AG09319 (cell line): Measurements from ENCODE around the gene CNR1.

Experiments used
- DNase-seq: peaks from one replicate; pipeline ENCODE4 v3.0.0-alpha.2; 2010; ENCODE audit warnings: low read depth; ENCODE audit errors: extremely low read depth
- TF ChIP-seq, protein P1 (sequence below): IDR thresholded peaks from 2 replicates; pipeline ENCODE4 v1.5.1; 2011; ENCODE audit warnings: low read depth, mild to moderate bottlenecking, inconsistent platforms, low read length, moderate library complexity

CNR1 gene

DNA sequence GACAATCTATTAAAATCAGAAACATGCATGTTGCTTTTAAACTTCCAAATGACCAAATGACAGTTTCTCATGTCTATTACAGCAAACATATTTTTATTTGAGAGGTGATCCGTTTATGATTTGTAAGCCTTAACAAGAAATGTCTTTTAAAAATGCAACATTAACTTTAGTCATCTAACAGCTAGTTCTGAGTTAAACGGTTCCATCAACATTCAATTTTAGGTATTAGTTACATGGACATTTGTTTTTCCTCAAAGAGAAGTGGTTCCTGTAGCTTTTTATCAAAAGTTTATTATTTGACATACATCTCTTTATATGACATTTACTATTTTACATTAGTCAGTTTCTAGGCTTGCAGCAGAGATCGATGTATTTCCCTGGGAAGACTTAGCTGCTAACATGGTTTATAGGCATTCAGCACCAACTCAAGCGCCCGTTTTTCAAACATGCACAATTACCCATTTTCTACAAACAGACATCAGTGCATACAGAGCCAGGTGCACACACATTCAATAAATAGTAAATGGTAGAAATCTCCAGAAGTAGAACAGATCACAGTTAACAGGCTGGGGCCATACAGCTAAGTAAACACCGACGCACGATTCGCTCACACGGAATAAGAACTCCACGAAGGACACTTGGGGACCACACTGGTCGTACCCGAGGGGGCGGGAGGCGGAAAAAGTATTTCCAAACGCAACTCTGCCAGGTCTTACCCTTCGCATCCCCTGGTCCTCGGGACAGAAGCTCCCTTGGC is 882 bp downstream of the CNR1 start:
- TF ChIP-seq, protein P1, sequence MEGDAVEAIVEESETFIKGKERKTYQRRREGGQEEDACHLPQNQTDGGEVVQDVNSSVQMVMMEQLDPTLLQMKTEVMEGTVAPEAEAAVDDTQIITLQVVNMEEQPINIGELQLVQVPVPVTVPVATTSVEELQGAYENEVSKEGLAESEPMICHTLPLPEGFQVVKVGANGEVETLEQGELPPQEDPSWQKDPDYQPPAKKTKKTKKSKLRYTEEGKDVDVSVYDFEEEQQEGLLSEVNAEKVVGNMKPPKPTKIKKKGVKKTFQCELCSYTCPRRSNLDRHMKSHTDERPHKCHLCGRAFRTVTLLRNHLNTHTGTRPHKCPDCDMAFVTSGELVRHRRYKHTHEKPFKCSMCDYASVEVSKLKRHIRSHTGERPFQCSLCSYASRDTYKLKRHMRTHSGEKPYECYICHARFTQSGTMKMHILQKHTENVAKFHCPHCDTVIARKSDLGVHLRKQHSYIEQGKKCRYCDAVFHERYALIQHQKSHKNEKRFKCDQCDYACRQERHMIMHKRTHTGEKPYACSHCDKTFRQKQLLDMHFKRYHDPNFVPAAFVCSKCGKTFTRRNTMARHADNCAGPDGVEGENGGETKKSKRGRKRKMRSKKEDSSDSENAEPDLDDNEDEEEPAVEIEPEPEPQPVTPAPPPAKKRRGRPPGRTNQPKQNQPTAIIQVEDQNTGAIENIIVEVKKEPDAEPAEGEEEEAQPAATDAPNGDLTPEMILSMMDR: no peak
- no peak for DNase-seq

DNA sequence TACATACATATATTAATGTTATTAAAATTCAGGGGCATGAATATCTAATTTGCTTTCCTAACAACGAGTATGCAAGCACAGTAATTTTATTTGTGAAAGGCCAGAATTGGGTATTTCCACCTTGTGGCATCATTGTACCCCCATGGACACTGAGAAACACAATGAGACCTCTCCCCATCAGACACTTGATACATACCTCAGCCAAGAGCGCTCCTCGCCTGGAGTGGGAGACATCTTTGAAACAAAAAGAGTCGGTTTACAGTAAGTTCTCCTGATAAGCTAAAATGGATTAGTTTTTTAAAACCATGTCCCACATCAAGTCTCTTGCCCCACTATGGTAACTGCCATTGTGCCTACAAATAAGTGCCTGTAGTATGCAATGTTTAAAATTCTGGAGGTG is 2.1 kb downstream of the CNR1 start:
- TF ChIP-seq, protein P1: no peak
- no peak for DNase-seq

DNA sequence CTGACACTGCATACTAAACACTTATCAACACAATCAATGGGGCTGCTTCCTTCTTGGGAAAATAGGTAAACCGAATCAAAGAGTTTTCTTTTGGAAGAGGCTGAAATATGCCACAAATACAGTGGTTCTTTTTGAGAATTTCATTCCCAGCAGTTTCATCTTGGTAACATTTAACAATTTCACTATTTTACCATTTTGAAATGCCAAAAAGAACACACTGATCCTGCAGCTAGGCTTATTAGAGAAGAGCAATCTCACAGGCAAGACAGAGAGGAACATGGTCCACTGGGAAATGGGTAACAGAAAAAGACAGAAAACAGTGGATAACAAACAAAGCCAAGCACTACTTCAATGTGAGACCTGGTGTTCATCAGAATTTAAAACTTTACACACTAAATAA is 2.5 kb downstream of the CNR1 start:
- no peak for DNase-seq
- TF ChIP-seq, protein P1: no peak

DNA sequence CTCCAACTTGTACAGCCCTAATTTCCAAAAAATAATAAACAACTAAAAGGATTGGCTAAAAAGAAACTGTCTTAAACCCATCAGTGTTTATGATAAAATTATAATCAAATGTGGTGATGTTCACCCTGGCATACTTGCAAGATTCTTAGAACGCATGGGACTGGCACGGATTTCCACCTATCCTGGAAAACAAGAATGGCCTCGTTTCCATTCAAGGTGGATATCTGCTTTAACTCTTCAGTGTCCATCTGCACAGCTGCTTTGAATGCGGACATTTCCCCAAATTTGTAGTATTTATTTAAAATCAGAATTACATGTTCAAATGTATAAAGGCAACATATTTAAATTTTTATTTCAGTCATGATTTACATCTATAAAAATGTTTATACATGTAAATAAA is 4.2 kb downstream of the CNR1 start:
- DNase-seq: no peak
- TF ChIP-seq, protein P1: no peak

DNA sequence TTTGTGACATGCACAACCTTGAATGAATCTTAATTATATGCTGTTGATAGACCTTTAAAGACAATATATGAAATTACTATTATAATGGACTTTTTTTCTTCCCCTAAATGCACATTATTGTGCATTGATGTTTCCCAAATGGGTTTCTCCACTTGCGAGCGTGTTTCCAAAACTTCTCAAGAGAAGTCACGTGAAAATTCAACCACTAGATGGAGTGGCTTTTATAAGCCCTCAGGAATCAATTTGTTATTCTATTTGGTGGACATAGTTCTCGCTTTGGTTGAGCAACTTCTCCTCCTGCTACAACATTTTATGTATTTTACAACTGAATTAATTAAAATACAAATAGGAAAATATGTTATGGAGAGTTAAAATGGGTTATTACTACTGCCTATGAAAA is 9.0 kb downstream of the CNR1 start:
- no peak for DNase-seq
- TF ChIP-seq, protein P1: no peak

DNA sequence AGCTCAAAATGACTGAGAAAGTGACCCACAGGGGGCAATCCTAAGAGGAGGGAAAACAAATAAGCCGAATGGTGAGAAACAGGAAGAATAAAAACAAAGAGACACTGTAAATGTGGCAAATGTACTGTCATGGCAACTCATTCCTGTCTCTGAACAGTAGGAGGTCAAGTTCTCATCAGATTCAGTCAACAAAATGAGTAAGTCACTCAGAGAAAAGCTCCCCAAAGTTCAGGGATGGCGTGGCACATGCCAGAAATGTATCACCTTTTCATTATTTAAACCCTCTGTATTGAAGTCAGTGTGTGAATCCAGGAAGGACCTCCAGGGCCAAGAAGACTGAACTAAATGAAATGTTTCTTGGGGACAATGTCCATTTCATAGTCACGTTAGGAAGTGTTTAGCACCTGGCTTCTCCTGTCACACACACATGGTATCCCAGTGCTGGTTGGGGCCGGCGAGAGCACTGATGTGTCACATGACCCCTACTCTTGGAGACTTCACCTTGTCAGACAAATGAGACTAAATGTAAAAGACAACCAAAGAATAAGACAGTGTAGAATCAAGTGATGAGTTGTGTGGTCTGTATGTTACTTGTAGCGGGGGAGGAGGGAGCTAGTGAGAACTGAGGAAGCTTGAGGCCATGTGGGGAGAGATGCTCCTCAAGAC is 20.7 kb downstream of the CNR1 start:
- TF ChIP-seq, protein P1: no peak
- no peak for DNase-seq

DNA sequence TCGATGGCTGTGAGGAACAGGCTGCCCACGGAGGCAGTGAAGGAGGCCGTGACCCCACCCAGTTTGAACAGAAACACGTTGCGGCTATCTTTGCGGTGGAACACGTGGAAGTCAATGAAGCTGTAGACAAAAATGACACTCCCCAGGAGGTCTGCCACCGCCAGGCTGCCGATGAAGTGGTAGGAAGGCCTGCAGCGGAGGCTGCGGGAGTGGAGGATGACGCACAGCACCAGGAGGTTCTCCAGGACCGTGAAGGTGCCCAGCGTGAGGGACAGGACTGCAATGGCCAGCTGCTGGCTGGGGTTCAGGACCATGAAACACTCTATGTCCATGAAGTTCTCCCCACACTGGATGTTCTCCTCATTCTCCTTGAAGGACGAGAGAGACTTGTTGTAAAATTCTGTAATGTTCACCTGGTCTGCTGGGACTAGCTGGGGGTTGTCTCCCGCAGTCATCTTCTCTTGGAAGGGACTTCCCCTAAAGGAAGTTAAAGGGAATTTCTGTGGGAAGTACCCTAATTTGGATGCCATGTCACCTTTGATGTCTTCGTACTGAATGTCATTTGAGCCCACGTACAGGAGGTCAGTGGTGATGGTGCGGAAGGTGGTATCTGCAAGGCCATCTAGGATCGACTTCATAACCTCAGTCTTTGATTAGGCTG is 21.4 kb downstream of the CNR1 start:
- no peak for DNase-seq
- TF ChIP-seq, protein P1: no peak
